IMR-90 (cell line): ENCODE data around the gene DRD3. TPM values are rescaled to one million over a fixed set of nuclear protein-coding genes. Genes with fewer than 3 reads are reported as not detected.

ENCODE experiments used
- ATAC-seq: fragments of 200-7000 bp; cut with Tn5 transposase; 2 replicates; pipeline ENCODE4 v1.9.1; 2020; ENCODE audit warnings: low read depth, mild to moderate bottlenecking, moderate library complexity
- BruUV-seq: library from RNA; stranded (reverse); fragments of 400-500 nt; replicated peaks from 2 replicates; lab custom pipeline; 2021; lab: Mats Ljungman, UMichigan
- CTCF ChIA-PET: fragments of 300-600 bp; formaldehyde crosslinking; extraction: SDS; loops from one replicate; lab custom pipeline; 2021; ENCODE audit warnings: antibody characterized with exemption; lab: Yijun Ruan, JAX
- POLR2A ChIA-PET: fragments of 300-600 bp; sonication (Branson Sonifier 250); formaldehyde crosslinking; loops from one replicate; lab custom pipeline; 2022; ENCODE audit warnings: antibody characterized with exemption; ENCODE audit not compliant: unreplicated experiment; lab: Charles Lee
- DNase-seq: peaks from one replicate; pipeline ENCODE4 v3.0.0; 2013
- H2AFZ ChIP-seq: replicated peaks from 2 replicates; pipeline ENCODE3; 2013; ENCODE audit warnings: low read length, mild to moderate bottlenecking; ENCODE audit not compliant: poor library complexity
- H2AK5ac ChIP-seq: 2 replicates; pipeline ENCODE4 v1.6.1; 2013; ENCODE audit warnings: low read depth, low read length, inconsistent platforms
- H2AK9ac ChIP-seq: replicated peaks from 2 replicates; pipeline ENCODE3; 2013; ENCODE audit warnings: mild to moderate bottlenecking, low read depth, low read length, moderate library complexity; ENCODE audit not compliant: poor library complexity
- H2BK120ac ChIP-seq: 2 replicates; pipeline ENCODE4 v1.6.1; 2013; ENCODE audit warnings: low read depth, low read length, inconsistent platforms
- H2BK15ac ChIP-seq: 3 replicates; pipeline ENCODE4 v1.6.1; 2013; ENCODE audit warnings: low read depth, low read length, inconsistent platforms
- H2BK20ac ChIP-seq: 2 replicates; pipeline ENCODE4 v1.6.1; 2013; ENCODE audit warnings: low read depth, mild to moderate bottlenecking, inconsistent platforms, low read length, moderate library complexity
- H2BK5ac ChIP-seq: 2 replicates; pipeline ENCODE4 v1.6.1; 2013; ENCODE audit warnings: mild to moderate bottlenecking, low read depth, low read length, inconsistent platforms; ENCODE audit not compliant: poor library complexity, severe bottlenecking
- H3K14ac ChIP-seq: replicated peaks from 2 replicates; pipeline ENCODE4 v1.6.1; 2013; ENCODE audit warnings: low read depth, low read length, inconsistent platforms
- H3K18ac ChIP-seq: 2 replicates; pipeline ENCODE4 v1.6.1; 2013; ENCODE audit warnings: low read depth, low read length, control low read depth
- H3K23ac ChIP-seq: 2 replicates; pipeline ENCODE4 v1.6.1; 2013; ENCODE audit warnings: low read depth, low read length, inconsistent platforms
- H3K27ac ChIP-seq: 2 replicates; pipeline ENCODE4 v1.5.1; 2013; ENCODE audit warnings: mild to moderate bottlenecking, control low read depth, low read length; ENCODE audit not compliant: insufficient read depth
- H3K27me3 ChIP-seq: 2 replicates; pipeline ENCODE4 v1.6.1; 2013; ENCODE audit warnings: low read length; ENCODE audit not compliant: control insufficient read depth, insufficient read depth
- H3K36me3 ChIP-seq: 2 replicates; pipeline ENCODE4 v1.6.1; 2013; ENCODE audit warnings: low read length, mixed read lengths; ENCODE audit not compliant: control insufficient read depth, insufficient read depth
- H3K4ac ChIP-seq: 2 replicates; pipeline ENCODE4 v1.6.1; 2013; ENCODE audit warnings: low read depth, low read length, inconsistent platforms
- H3K4me1 ChIP-seq: 2 replicates; pipeline ENCODE4 v1.6.1; 2013; ENCODE audit warnings: low read length, mixed read lengths; ENCODE audit not compliant: control insufficient read depth, insufficient read depth
- H3K4me2 ChIP-seq: 2 replicates; pipeline ENCODE4 v1.6.1; 2013; ENCODE audit warnings: low read depth, mild to moderate bottlenecking, control low read depth, low read length, moderate library complexity
- H3K4me3 ChIP-seq: 2 replicates; pipeline ENCODE4 v1.5.1; 2013; ENCODE audit warnings: low read depth, mild to moderate bottlenecking, control low read depth, low read length, moderate library complexity; ENCODE audit not compliant: insufficient read depth
- H3K56ac ChIP-seq: 2 replicates; pipeline ENCODE4 v1.6.1; 2013; ENCODE audit warnings: low read length, inconsistent platforms; ENCODE audit not compliant: insufficient read depth; ENCODE audit errors: extremely low read depth
- H3K79me1 ChIP-seq, 2 experiments: 2 replicates each; pipeline ENCODE4 v1.6.1; 2013; ENCODE audit warnings: low read length in 2 of 2, inconsistent platforms in 1 of 2, low read depth in 1 of 2
- H3K9ac ChIP-seq: 2 replicates; pipeline ENCODE4 v1.6.1; 2013; ENCODE audit warnings: low read depth, low read length, control low read depth
- H3K9me1 ChIP-seq: 2 replicates; pipeline ENCODE4 v1.6.1; 2013; ENCODE audit warnings: low read length, inconsistent platforms; ENCODE audit not compliant: insufficient read depth
- H3K9me3 ChIP-seq: 2 replicates; pipeline ENCODE4 v1.6.1; 2013; ENCODE audit warnings: low read length; ENCODE audit not compliant: control insufficient read depth, insufficient read depth
- H4K20me1 ChIP-seq: 2 replicates; pipeline ENCODE4 v1.6.1; 2013; ENCODE audit warnings: low read length, inconsistent platforms; ENCODE audit not compliant: insufficient read depth
- H4K5ac ChIP-seq: 2 replicates; pipeline ENCODE4 v1.6.1; 2013; ENCODE audit warnings: mild to moderate bottlenecking, low read depth, low read length, control low read depth
- H4K8ac ChIP-seq, 2 experiments: 2 replicates each; pipeline ENCODE4 v1.6.1; 2013; ENCODE audit warnings: low read depth in 2 of 2, low read length in 2 of 2, control low read depth in 1 of 2, inconsistent platforms in 1 of 2
- H4K91ac ChIP-seq: 2 replicates; pipeline ENCODE4 v1.6.1; 2013; ENCODE audit warnings: low read depth, low read length, inconsistent platforms; ENCODE audit not compliant: insufficient read depth
- BHLHE40 ChIP-seq: fragments of 150-350 bp; IDR thresholded peaks from 2 replicates; pipeline ENCODE4 v1.6.1; 2016; ENCODE audit warnings: mild to moderate bottlenecking, low read depth, low read length
- CEBPB ChIP-seq: IDR thresholded peaks from 2 replicates; pipeline ENCODE4 v1.6.1; 2012; ENCODE audit warnings: low read depth, low read length, improper control_type of control experiment
- FOS ChIP-seq: fragments of 150-350 bp; IDR thresholded peaks from 2 replicates; pipeline ENCODE4 v1.6.1; 2016; ENCODE audit warnings: low read depth, low read length
- MAFK ChIP-seq: IDR thresholded peaks from 2 replicates; pipeline ENCODE4 v1.6.1; 2012; ENCODE audit warnings: low read depth, low read length, improper control_type of control experiment
- MXI1 ChIP-seq: IDR thresholded peaks from 2 replicates; pipeline ENCODE4 v1.6.1; 2012; ENCODE audit warnings: low read depth, mild to moderate bottlenecking, low read length, moderate library complexity, borderline replicate concordance
- NFE2L2 ChIP-seq: fragments of 150-350 bp; IDR thresholded peaks from 2 replicates; pipeline ENCODE4 v1.6.1; 2016; ENCODE audit warnings: low read depth, mild to moderate bottlenecking, low read length
- RAD21 ChIP-seq: IDR thresholded peaks from 2 replicates; pipeline ENCODE4 v1.6.1; 2012; ENCODE audit warnings: low read length, improper control_type of control experiment
- RCOR1 ChIP-seq: IDR thresholded peaks from 2 replicates; pipeline ENCODE4 v1.6.1; 2012; ENCODE audit warnings: mild to moderate bottlenecking, low read length, improper control_type of control experiment; ENCODE audit not compliant: insufficient replicate concordance
- SMC3 ChIP-seq: fragments of 150-350 bp; IDR thresholded peaks from 2 replicates; pipeline ENCODE4 v1.6.1; 2016; ENCODE audit warnings: low read depth, mild to moderate bottlenecking, antibody characterized with exemption, low read length, moderate library complexity
- WGBS, 2 experiments: methylation state at CpG; one replicate each; pipeline versions ENCODE4 v1.1.5 to v1.1.7; 2013; ENCODE audit warnings: missing lambda C conversion rate in 2 of 2; ENCODE audit not compliant: insufficient read length in 1 of 2; ENCODE audit errors: extremely low coverage in 2 of 2; 5-methylcytosine and 5-hydroxymethylcytosine counted together
- dilution Hi-C: fragments of 300-500 bp; cut with HindIII; formaldehyde crosslinking; loops from one replicate; pipeline ENCODE4 v1.14.3; 2018; ENCODE audit warnings: low sequenced_read_pairs; ENCODE audit not compliant: unreplicated experiment
- in situ Hi-C: fragments of 300-500 bp; cut with MboI; formaldehyde crosslinking; loops from 3 replicates; pipeline ENCODE4 v1.14.3; 2019; ENCODE audit warnings: low sequenced_read_pairs, inconsistent platforms, mixed read lengths
- intact Hi-C: fragments of 100-400 bp; cut with micrococcal nuclease; formaldehyde crosslinking; loops from 2 replicates; pipeline ENCODE4 v1.10.0; 2022
- polyA plus RNA-seq, 3 experiments: library from polyadenylated mRNA; depleted of rRNA; stranded (reverse); fragments of >200 nt; gene quantifications; 2 replicates each; pipeline ENCODE4 v1.2.3, GENCODE V29; 2012; ENCODE audit warnings: low replicate concordance in 1 of 3
- total RNA-seq: library from RNA; depleted of rRNA; stranded (reverse); fragments of >200 nt; gene quantifications from 2 replicates; pipeline ENCODE4 v1.2.3, GENCODE V29; 2012
- TF ChIP-seq, protein P1 (sequence below): fragments of 150-350 bp; IDR thresholded peaks from 2 replicates; pipeline ENCODE4 v1.6.1; 2016; ENCODE audit warnings: low read depth, mild to moderate bottlenecking, low read length, moderate library complexity, borderline replicate concordance
- TF ChIP-seq, protein P2 (sequence below): conservative IDR thresholded peaks from 2 replicates; pipeline ENCODE4 v1.5.1; 2012; ENCODE audit warnings: mild to moderate bottlenecking, low read depth, low read length, improper control_type of control experiment

The DRD3 gene
- total and polyA plus RNA-seq, 2 of the 4 experiments (the other 2 are of a cell fraction), result not detected

DNA sequence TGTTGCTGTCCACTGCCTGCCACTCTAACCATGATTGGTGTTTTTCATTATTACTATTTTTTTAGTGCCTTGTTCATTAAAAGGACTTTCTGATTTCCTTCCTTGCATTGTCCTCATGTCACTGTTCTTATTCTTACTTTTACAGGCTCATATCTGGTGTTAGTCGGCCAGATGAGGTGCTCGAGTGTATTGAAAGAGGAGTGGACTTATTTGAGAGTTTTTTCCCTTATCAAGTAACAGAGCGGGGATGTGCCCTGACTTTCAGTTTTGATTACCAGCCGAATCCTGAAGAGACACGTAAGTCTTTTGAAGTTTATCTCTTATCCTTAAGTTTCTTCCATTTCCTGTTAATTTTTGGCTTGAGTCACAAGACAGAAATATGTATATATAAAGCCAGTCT, 99.1 kb downstream of the DRD3 start:
- peak overlapping the region; percentile 82 for H3K27ac ChIP-seq
- peak overlapping the region; percentile 37; the same call in 1 of the 3 replicates for H2BK15ac ChIP-seq
- H3K4me3 ChIP-seq, result peak overlapping the region; percentile 26; the same call in 1 of the 2 replicates

More for the DNA sequence above, 99.1 kb downstream of the DRD3 start:
- Histone ChIP-seq H3K79me1 (no peaks in the 10 kb centered on the region; a peak in 1 of 4 replicates), H3K27me3 (no peaks in the 10 kb centered on the region), H2BK20ac (peak overlapping the region; percentile 81), H4K91ac (peak overlapping the region; percentile 34; the same call in 1 of the 2 replicates), H2BK5ac (peak overlapping the region; percentile 85), H3K4me1 (peaks cover 6% of the 10 kb centered on the region), H2AK5ac (peak overlapping the region; percentile 82), H3K36me3 (peaks cover 11% of the 10 kb centered on the region), H4K8ac (peak overlapping the region; percentile 14 to 43), H3K9ac (peak overlapping the region; percentile 87), H3K9me3 (no peaks in the 10 kb centered on the region), H2AK9ac (no peak overlapping the region), H3K9me1 (0 out of 2 replicates have a peak, but pooled peaks cover 4% of the 10 kb centered on the region), H3K14ac (peak overlapping the region; percentile 86), H3K23ac (peak overlapping the region; percentile 97; the same call in 1 of the 2 replicates), H2BK120ac (peak overlapping the region; percentile 62), H2AFZ (no peak overlapping the region), H4K20me1 (no peaks in the 10 kb centered on the region), H3K4ac (peak overlapping the region; percentile 87), H4K5ac (peak overlapping the region; percentile 33; the same call in 1 of the 2 replicates), H3K4me2 (peak overlapping the region; percentile 76), H3K56ac (peak overlapping the region; percentile 65; the same call in 1 of the 2 replicates), H3K18ac (peak overlapping the region; percentile 55; the same call in 1 of the 2 replicates)
- in situ Hi-C loops (no loop called here), dilution Hi-C loops (no loop called here), intact Hi-C loops (loop anchor here (5.0 kb wide), 1 partner anchor 332 kb away; the partner anchor contains the start of genes ATP6V1A and NAA50)
- ChIA-PET POLR2A (no interaction called here), CTCF (no interaction called here)
- no CpG with 5 or more reads among the region's 5 CpGs for WGBS, 2 experiments
- TF ChIP-seq CEBPB (no peak), RAD21 (no peak), MAFK (no peak), SMC3 (no peak), FOS (no peak), RCOR1 (no peak), NFE2L2 (no peak), MXI1 (no peak), BHLHE40 (no peak)
- TF ChIP-seq, protein P1, sequence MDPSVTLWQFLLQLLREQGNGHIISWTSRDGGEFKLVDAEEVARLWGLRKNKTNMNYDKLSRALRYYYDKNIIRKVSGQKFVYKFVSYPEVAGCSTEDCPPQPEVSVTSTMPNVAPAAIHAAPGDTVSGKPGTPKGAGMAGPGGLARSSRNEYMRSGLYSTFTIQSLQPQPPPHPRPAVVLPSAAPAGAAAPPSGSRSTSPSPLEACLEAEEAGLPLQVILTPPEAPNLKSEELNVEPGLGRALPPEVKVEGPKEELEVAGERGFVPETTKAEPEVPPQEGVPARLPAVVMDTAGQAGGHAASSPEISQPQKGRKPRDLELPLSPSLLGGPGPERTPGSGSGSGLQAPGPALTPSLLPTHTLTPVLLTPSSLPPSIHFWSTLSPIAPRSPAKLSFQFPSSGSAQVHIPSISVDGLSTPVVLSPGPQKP, result no peak
- TF ChIP-seq, protein P2, sequence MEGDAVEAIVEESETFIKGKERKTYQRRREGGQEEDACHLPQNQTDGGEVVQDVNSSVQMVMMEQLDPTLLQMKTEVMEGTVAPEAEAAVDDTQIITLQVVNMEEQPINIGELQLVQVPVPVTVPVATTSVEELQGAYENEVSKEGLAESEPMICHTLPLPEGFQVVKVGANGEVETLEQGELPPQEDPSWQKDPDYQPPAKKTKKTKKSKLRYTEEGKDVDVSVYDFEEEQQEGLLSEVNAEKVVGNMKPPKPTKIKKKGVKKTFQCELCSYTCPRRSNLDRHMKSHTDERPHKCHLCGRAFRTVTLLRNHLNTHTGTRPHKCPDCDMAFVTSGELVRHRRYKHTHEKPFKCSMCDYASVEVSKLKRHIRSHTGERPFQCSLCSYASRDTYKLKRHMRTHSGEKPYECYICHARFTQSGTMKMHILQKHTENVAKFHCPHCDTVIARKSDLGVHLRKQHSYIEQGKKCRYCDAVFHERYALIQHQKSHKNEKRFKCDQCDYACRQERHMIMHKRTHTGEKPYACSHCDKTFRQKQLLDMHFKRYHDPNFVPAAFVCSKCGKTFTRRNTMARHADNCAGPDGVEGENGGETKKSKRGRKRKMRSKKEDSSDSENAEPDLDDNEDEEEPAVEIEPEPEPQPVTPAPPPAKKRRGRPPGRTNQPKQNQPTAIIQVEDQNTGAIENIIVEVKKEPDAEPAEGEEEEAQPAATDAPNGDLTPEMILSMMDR, result no peak
- ATAC-seq (peak; percentile 75), DNase-seq (peak; percentile 72)
- no TSS peak for BruUV-seq
